Fibroblast of mammary gland (primary cell): ENCODE data around the gene SYT10.

ENCODE experiments used
- DNase-seq: peaks from one replicate; pipeline ENCODE4 v3.0.0-alpha.2; 2010; ENCODE audit warnings: low read depth
- H3K4me3 ChIP-seq: 2 replicates; pipeline ENCODE4 v1.5.1; 2011; ENCODE audit warnings: low read depth, mild to moderate bottlenecking, low read length, moderate library complexity; ENCODE audit not compliant: control insufficient read depth
- TF ChIP-seq, protein P1 (sequence below): conservative IDR thresholded peaks from 2 replicates; pipeline ENCODE4 v1.5.1; 2011; ENCODE audit warnings: low read depth, low read length, inconsistent platforms; ENCODE audit not compliant: control insufficient read depth, insufficient read depth

The SYT10 gene

GRCh38 chr12:33455096-33455495, 15.5 kb upstream of the SYT10 start:
- TF ChIP-seq, protein P1, sequence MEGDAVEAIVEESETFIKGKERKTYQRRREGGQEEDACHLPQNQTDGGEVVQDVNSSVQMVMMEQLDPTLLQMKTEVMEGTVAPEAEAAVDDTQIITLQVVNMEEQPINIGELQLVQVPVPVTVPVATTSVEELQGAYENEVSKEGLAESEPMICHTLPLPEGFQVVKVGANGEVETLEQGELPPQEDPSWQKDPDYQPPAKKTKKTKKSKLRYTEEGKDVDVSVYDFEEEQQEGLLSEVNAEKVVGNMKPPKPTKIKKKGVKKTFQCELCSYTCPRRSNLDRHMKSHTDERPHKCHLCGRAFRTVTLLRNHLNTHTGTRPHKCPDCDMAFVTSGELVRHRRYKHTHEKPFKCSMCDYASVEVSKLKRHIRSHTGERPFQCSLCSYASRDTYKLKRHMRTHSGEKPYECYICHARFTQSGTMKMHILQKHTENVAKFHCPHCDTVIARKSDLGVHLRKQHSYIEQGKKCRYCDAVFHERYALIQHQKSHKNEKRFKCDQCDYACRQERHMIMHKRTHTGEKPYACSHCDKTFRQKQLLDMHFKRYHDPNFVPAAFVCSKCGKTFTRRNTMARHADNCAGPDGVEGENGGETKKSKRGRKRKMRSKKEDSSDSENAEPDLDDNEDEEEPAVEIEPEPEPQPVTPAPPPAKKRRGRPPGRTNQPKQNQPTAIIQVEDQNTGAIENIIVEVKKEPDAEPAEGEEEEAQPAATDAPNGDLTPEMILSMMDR, result no peak

DNA sequence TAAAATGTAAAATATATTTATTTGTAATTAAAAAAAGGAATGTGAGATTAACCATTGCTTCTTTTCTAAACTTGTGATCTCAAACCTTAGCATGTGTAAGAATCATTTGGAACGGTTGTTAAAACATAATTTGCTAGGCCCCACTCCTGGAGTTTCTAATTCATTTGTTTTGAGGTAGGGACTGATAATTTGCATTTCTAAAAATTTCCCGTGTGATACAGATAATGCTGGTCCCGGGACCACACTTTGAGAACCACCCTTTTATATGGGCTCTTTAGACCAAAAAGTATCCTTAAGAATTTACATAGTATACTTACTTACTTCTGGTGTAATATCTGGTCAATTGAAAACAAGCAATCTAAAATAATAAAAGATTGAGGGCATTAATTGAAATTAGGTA, 10.9 kb upstream of the SYT10 start:
- TF ChIP-seq, protein P1, result no peak
- no peak overlapping the region for H3K4me3 ChIP-seq
- DNase-seq, result no peak

More at GRCh38 chr12:33455096-33455495, 15.5 kb upstream of the SYT10 start:
- no peak for DNase-seq
- H3K4me3 ChIP-seq, result no peak overlapping the region

- DNase-seq, result no peak
- no peak overlapping the region for H3K4me3 ChIP-seq
- TF ChIP-seq, protein P1, result no peak
Measured at GRCh38 chr12:33440477-33440876, 858 bp upstream of the SYT10 start.

- DNase-seq, result peak; percentile 10
- TF ChIP-seq, protein P1, result no peak
- peak overlapping the region; percentile 35 for H3K4me3 ChIP-seq
Measured at GRCh38 chr12:33438851-33439586, 600 bp downstream of the SYT10 start.

- TF ChIP-seq, protein P1, result no peak
- H3K4me3 ChIP-seq, result no peak overlapping the region
- DNase-seq, result no peak
Measured at GRCh38 chr12:33438025-33438772, 1.4 kb downstream of the SYT10 start.

DNA sequence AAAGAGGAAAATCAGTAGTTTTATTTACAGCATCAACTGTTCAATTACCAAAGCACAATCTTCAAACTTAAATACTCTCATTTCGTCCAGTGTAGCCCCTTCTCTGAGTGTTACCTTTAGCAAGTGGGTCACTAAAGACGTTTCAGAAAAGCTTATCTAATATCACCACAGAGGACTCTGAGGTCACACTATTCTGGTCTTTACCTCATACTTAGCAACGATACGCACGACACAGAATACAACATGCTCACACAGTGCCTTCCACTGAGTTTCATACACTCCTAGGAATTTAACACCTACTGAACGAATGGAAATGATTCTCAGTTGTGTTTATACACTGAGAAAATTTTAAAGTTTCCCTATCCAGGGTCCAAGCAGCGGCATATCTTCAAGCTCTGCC, 2.0 kb downstream of the SYT10 start:
- no peak for DNase-seq
- no peak overlapping the region for H3K4me3 ChIP-seq
- TF ChIP-seq, protein P1, result no peak
